GM19351 (cell line): ENCODE measurements around the gene PDS5B.
A peak's percentile ranks its signal among the peaks of the same experiment; 100 is the strongest.

Experiments used
- ATAC-seq: cut with Tn5 transposase; IDR thresholded peaks from one replicate; pipeline ENCODE4 v1.9.1; 2021; ENCODE audit warnings: mild to moderate bottlenecking, moderate library complexity; ENCODE audit not compliant: unreplicated experiment

The PDS5B gene

GRCh38 chr13:32587811-32588170 lies 1.5 kb downstream of the PDS5B start:
- no peak for ATAC-seq

GRCh38 chr13:32588736-32589135 lies 2.5 kb downstream of the PDS5B start:
- no peak for ATAC-seq

GRCh38 chr13:32589471-32589870 lies 3.2 kb downstream of the PDS5B start:
- ATAC-seq = no peak

- no peak for ATAC-seq
Observed at GRCh38 chr13:32590266-32590665, 4.0 kb downstream of the PDS5B start.

- no peak for ATAC-seq
Observed at GRCh38 chr13:32592082-32592481, 5.8 kb downstream of the PDS5B start.

GRCh38 chr13:32594157-32594738 lies 8.0 kb downstream of the PDS5B start:
- no peak for ATAC-seq

- no peak for ATAC-seq
Observed at GRCh38 chr13:32595306-32595705, 9.1 kb downstream of the PDS5B start.

- ATAC-seq = no peak
Observed at GRCh38 chr13:32600890-32601289, 14.6 kb downstream of the PDS5B start.

- no peak for ATAC-seq
Observed at GRCh38 chr13:32609428-32609827, 23.2 kb downstream of the PDS5B start.

GRCh38 chr13:32610538-32610937 lies 24.3 kb downstream of the PDS5B start:
- ATAC-seq = no peak

- ATAC-seq = no peak
Observed at GRCh38 chr13:32610977-32611376, 24.7 kb downstream of the PDS5B start.

GRCh38 chr13:32616883-32617511 lies 30.7 kb downstream of the PDS5B start:
- ATAC-seq = no peak

GRCh38 chr13:32622827-32623226 lies 36.6 kb downstream of the PDS5B start:
- ATAC-seq = no peak

GRCh38 chr13:32624441-32624840 lies 38.2 kb downstream of the PDS5B start:
- ATAC-seq = no peak

- ATAC-seq = no peak
Observed at GRCh38 chr13:32627793-32628192, 41.5 kb downstream of the PDS5B start.

GRCh38 chr13:32629313-32629712 lies 43.1 kb downstream of the PDS5B start:
- no peak for ATAC-seq

GRCh38 chr13:32629866-32630265 lies 43.6 kb downstream of the PDS5B start:
- no peak for ATAC-seq

- ATAC-seq = no peak
Observed at GRCh38 chr13:32632343-32632909, 46.2 kb downstream of the PDS5B start.

GRCh38 chr13:32636711-32637110 lies 50.5 kb downstream of the PDS5B start:
- no peak for ATAC-seq

- no peak for ATAC-seq
Observed at GRCh38 chr13:32638739-32639138, 52.5 kb downstream of the PDS5B start.

GRCh38 chr13:32639502-32640105 lies 53.4 kb downstream of the PDS5B start:
- peak; percentile 69 for ATAC-seq

- no peak for ATAC-seq
Observed at GRCh38 chr13:32642316-32642715, 56.1 kb downstream of the PDS5B start.
